HG03442 (cell line): ENCODE data around the gene SP9.
"Not testable (repeated sequence)": the region's sequence is repeated elsewhere in the genome, so short reads cannot be mapped to it uniquely, and the experiment has no call there.

Source experiments
- ATAC-seq: cut with Tn5 transposase; IDR thresholded peaks from one replicate; pipeline ENCODE4 v1.9.1; 2021; ENCODE audit warnings: mild to moderate bottlenecking, moderate library complexity; ENCODE audit not compliant: unreplicated experiment

SP9 gene

GRCh38 chr2:174344716-174345461 lies 10.1 kb downstream of the SP9 start:
- ATAC-seq, result no peak

- ATAC-seq, result no peak
Observed at GRCh38 chr2:174350018-174350417, 15.3 kb downstream of the SP9 start.

GRCh38 chr2:174350593-174351181 lies 15.9 kb downstream of the SP9 start:
- no peak for ATAC-seq

GRCh38 chr2:174353004-174353403 lies 18.2 kb downstream of the SP9 start:
- no peak for ATAC-seq

- ATAC-seq, result no peak
Observed at GRCh38 chr2:174356347-174356746, 21.6 kb downstream of the SP9 start.

GRCh38 chr2:174359663-174360062 lies 24.9 kb downstream of the SP9 start:
- not testable (repeated sequence) for ATAC-seq

- ATAC-seq, result no peak
Observed at GRCh38 chr2:174362949-174363348, 28.2 kb downstream of the SP9 start.

GRCh38 chr2:174363492-174364225 lies 28.9 kb downstream of the SP9 start:
- ATAC-seq, result not testable (repeated sequence)

- ATAC-seq, result no peak
Observed at GRCh38 chr2:174364628-174365027, 29.9 kb downstream of the SP9 start.

GRCh38 chr2:174365571-174365970 lies 30.8 kb downstream of the SP9 start:
- no peak for ATAC-seq

- ATAC-seq, result no peak
Observed at GRCh38 chr2:174368691-174369090, 33.9 kb downstream of the SP9 start.

- ATAC-seq, result no peak
Observed at GRCh38 chr2:174376967-174377366, 42.2 kb downstream of the SP9 start.

- no peak for ATAC-seq
Observed at GRCh38 chr2:174383796-174384195, 49.0 kb downstream of the SP9 start.

GRCh38 chr2:174385201-174385600 lies 50.4 kb downstream of the SP9 start:
- ATAC-seq, result no peak
